ENCODE measurements around the gene MACF1.

The MACF1 gene

GRCh38 chr1:39363267-39363666 lies 158.8 kb downstream of the MACF1 start:
- no peak for DNase-seq

GRCh38 chr1:39368045-39368444 lies 163.6 kb downstream of the MACF1 start:
- no peak for DNase-seq

GRCh38 chr1:39369565-39369964 lies 165.1 kb downstream of the MACF1 start:
- DNase-seq = no peak

GRCh38 chr1:39370602-39371001 lies 166.1 kb downstream of the MACF1 start:
- peak; percentile 7 for DNase-seq

GRCh38 chr1:39372105-39372504 lies 167.6 kb downstream of the MACF1 start:
- no peak for DNase-seq

- DNase-seq = no peak
Measured at GRCh38 chr1:39376656-39377055, 172.2 kb downstream of the MACF1 start.

GRCh38 chr1:39378377-39378776 lies 173.9 kb downstream of the MACF1 start:
- DNase-seq = no peak

GRCh38 chr1:39379187-39379586 lies 174.7 kb downstream of the MACF1 start:
- DNase-seq = no peak

- no peak for DNase-seq
Measured at GRCh38 chr1:39380036-39380435, 175.5 kb downstream of the MACF1 start.

- DNase-seq = no peak
Measured at GRCh38 chr1:39381839-39382238, 177.3 kb downstream of the MACF1 start.

GRCh38 chr1:39384305-39384704 lies 179.8 kb downstream of the MACF1 start:
- DNase-seq = no peak

- no peak for DNase-seq
Measured at GRCh38 chr1:39385067-39385988, 180.8 kb downstream of the MACF1 start.

- no peak for DNase-seq
Measured at GRCh38 chr1:39386997-39387396, 182.5 kb downstream of the MACF1 start.

- peak; percentile 91 for DNase-seq
Measured at GRCh38 chr1:39387452-39387851, 183.0 kb downstream of the MACF1 start.

GRCh38 chr1:39391691-39392679 lies 187.5 kb downstream of the MACF1 start:
- peak; percentile 92 for DNase-seq

- DNase-seq = no peak
Measured at GRCh38 chr1:39392851-39393573, 188.5 kb downstream of the MACF1 start.

- DNase-seq = no peak
Measured at GRCh38 chr1:39393645-39394044, 189.2 kb downstream of the MACF1 start.

GRCh38 chr1:39394059-39394458 lies 189.6 kb downstream of the MACF1 start:
- no peak for DNase-seq

GRCh38 chr1:39394598-39394997 lies 190.1 kb downstream of the MACF1 start:
- DNase-seq = no peak

GRCh38 chr1:39395357-39395831 lies 190.9 kb downstream of the MACF1 start:
- DNase-seq = peak; percentile 95

- no peak for DNase-seq
Measured at GRCh38 chr1:39396671-39397070, 192.2 kb downstream of the MACF1 start.

- no peak for DNase-seq
Measured at GRCh38 chr1:39397487-39397886, 193.0 kb downstream of the MACF1 start.

All from fibroblast of skin of right biceps (primary cell).